Nephron (organoid): Measurements from ENCODE around the gene S100A9.

Experiments
- H3K27ac Mint-ChIP-seq, 3 experiments: 2 replicates each; pipeline ENCODE4 v1.8.0; 2020; ENCODE audit warnings: mixed read lengths in 3 of 3, mild to moderate bottlenecking in 2 of 3, moderate library complexity in 1 of 3
- H3K27me3 Mint-ChIP-seq: 2 replicates; pipeline ENCODE4 v1.8.0; 2021; ENCODE audit warnings: low read depth, mild to moderate bottlenecking, moderate library complexity, mixed read lengths
- H3K36me3 Mint-ChIP-seq: 2 replicates; pipeline ENCODE4 v1.8.0; 2020; ENCODE audit warnings: low read depth, mixed read lengths
- H3K4me1 Mint-ChIP-seq: 2 replicates; pipeline ENCODE4 v1.8.0; 2020; ENCODE audit warnings: mixed read lengths
- H3K4me3 Mint-ChIP-seq, 3 experiments: 2 replicates each; pipeline ENCODE4 v1.8.0; 2020; ENCODE audit warnings: mild to moderate bottlenecking in 3 of 3, mixed read lengths in 3 of 3, moderate library complexity in 2 of 3
- H3K9me3 Mint-ChIP-seq: 2 replicates; pipeline ENCODE4 v1.8.0; 2020; ENCODE audit warnings: mixed read lengths
- CTCF ChIP-seq, 3 experiments: fragments of 200-600 bp; sonication (generic); IDR thresholded peaks; one replicate each; pipeline ENCODE4 v1.5.0; 2021; ENCODE audit warnings: antibody characterized with exemption in 3 of 3; ENCODE audit not compliant: unreplicated experiment in 3 of 3

S100A9 gene

GRCh38 chr1:153357853-153358690 lies at the start of gene S100A9:
Gene S100A9, plus strand, starts transcription at chr1:153357854. Its CDS starts 430 bp downstream, at chr1:153358284.
- Mint-ChIP-seq H3K9me3 (no peaks in the 10 kb centered on the region), H3K4me3 (no peak within 1 kb of the TSS), H3K36me3 (no peaks in the 10 kb centered on the region), H3K27ac (no peak within 1 kb of the TSS), H3K4me1 (no peaks in the 10 kb centered on the region), H3K27me3 (peaks cover 5% of the 10 kb centered on the region)
- no peak for TF ChIP-seq CTCF (IDR thresholded peaks at IDR 0.05; ENCODE audit: unreplicated experiment in 3 of 3)

- no peak for TF ChIP-seq CTCF (IDR thresholded peaks at IDR 0.05; ENCODE audit: unreplicated experiment in 3 of 3)
- Mint-ChIP-seq H3K27me3 (peaks cover 29% of the 10 kb centered on the region), H3K9me3 (peaks cover 4% of the 10 kb centered on the region), H3K4me1 (no peaks in the 10 kb centered on the region), H3K27ac (no peak overlapping the region), H3K36me3 (no peaks in the 10 kb centered on the region), H3K4me3 (no peak overlapping the region)
Measured at GRCh38 chr1:153308540-153308939, 49.1 kb upstream of the S100A9 start.

DNA sequence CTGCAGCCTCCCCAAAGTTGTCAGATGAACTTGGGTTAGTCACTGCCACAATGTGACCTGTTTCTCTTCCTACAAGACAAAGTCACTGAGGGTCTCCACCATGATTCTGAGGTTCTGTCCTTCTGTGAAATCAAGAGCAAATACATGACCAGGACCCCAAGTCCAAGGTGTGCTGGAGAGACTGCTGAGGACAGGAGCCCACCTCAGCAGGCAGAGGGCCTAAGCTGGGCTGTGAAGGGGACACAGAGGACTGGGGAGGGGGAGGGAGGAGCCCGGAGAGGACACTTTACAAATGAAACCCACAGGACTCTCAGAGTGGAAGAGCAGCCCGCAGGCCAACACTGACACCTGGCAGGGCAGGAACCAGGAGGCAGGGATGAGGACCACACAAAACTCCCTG lies 48.2 kb upstream of the S100A9 start:
- Mint-ChIP-seq H3K9me3 (peaks cover 7% of the 10 kb centered on the region), H3K36me3 (no peaks in the 10 kb centered on the region), H3K4me1 (no peaks in the 10 kb centered on the region), H3K27me3 (peaks cover 24% of the 10 kb centered on the region), H3K4me3 (no peak overlapping the region), H3K27ac (no peak overlapping the region)
- TF ChIP-seq CTCF (IDR thresholded peaks at IDR 0.05; ENCODE audit: unreplicated experiment in 3 of 3) = no peak

DNA sequence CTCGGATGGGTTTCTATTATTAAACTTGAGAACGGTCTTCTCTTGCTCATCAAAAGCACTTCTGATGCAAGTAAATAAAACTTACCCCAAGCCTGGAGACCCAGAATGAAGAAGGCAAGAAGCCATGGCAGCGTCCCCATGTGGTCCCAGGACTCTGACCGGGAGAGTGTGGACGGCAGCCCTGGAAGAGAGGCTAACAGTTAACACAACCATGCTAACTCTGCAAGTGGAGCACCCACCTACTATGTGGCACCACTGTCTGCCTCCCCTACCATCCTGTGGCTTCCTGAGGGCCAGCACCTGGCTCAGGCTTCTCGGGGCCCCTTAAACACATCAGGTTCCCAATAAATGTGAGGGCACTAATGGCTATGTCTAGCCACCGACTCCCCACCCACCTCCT lies 47.1 kb upstream of the S100A9 start:
- no peak overlapping the region for H3K27ac Mint-ChIP-seq
- no peak for TF ChIP-seq CTCF (IDR thresholded peaks at IDR 0.05; ENCODE audit: unreplicated experiment in 3 of 3)
- no peaks in the 10 kb centered on the region for H3K4me1 Mint-ChIP-seq
- no peaks in the 10 kb centered on the region for H3K36me3 Mint-ChIP-seq
- H3K27me3 Mint-ChIP-seq = peaks cover 19% of the 10 kb centered on the region
- no peak overlapping the region for H3K4me3 Mint-ChIP-seq
- peaks cover 10% of the 10 kb centered on the region for H3K9me3 Mint-ChIP-seq

DNA sequence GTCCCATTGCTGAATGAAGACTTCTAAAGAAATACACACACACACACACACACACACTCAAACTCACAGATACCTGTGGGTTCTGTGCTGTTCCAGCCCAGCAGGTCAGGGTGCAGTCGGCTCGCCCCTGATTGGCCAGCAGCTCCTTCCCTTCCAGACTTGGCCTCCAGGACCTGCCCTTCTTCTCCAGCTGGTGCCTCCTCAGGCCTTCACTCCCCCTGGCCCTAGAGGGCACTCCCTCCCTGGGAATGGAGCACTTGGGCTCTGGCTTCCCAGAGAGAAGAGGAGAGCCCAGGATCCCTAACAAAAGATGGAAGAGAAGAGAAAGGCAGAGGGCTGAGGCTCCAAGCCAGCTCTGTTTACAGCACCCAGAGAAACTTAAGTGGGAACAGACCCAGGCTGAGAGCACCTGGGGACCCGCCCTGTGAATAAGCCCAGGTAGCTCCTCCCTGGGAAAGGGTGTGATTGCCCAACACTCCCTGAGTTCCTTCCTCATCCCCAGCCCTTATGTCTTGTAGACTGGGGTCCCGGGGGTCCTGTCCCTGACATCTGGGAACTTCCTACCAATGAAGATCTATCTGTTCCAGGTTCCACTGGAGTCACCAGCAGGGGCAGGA lies 45.0 kb upstream of the S100A9 start, which contains the start of gene PGLYRP3:
Gene PGLYRP3 (minus strand): TSS at position 383 of the 617 bp plus-strand sequence. CDS start 2,287 bp downstream, outside the sequence.
- Mint-ChIP-seq H3K4me3 (no peak within 1 kb of the TSS), H3K4me1 (no peaks in the 10 kb centered on the region), H3K36me3 (no peaks in the 10 kb centered on the region), H3K9me3 (peaks cover 20% of the 10 kb centered on the region), H3K27me3 (peaks cover 7% of the 10 kb centered on the region), H3K27ac (no peak within 1 kb of the TSS)
- no peak for TF ChIP-seq CTCF (IDR thresholded peaks at IDR 0.05; ENCODE audit: unreplicated experiment in 3 of 3)
